Parathyroid adenoma (tissue), 2 donors: Measurements from ENCODE around the gene KRTAP2-3.

Experiments
- H2AFZ ChIP-seq: fragments of 300-600 bp; sonication (generic); one replicate; pipeline ENCODE4 v1.7.0; 2017; ENCODE audit warnings: antibody characterized with exemption, mild to moderate bottlenecking
- H3K27ac ChIP-seq: fragments of 300-600 bp; sonication (generic); one replicate; pipeline ENCODE4 v1.7.0; 2017
- H3K27me3 ChIP-seq: fragments of 300-600 bp; sonication (generic); one replicate; pipeline ENCODE4 v1.7.0; 2017; ENCODE audit warnings: low read length; ENCODE audit not compliant: control insufficient read depth, insufficient read depth
- H3K36me3 ChIP-seq: fragments of 300-600 bp; sonication (generic); one replicate; pipeline ENCODE4 v1.7.0; 2017; ENCODE audit warnings: low read length; ENCODE audit not compliant: control insufficient read depth, insufficient read depth
- H3K4me1 ChIP-seq: fragments of 300-600 bp; sonication (generic); one replicate; pipeline ENCODE4 v1.7.0; 2017; ENCODE audit warnings: control low read depth
- H3K4me2 ChIP-seq: fragments of 300-600 bp; sonication (generic); one replicate; pipeline ENCODE4 v1.7.0; 2017; ENCODE audit warnings: low read length
- H3K4me3 ChIP-seq: fragments of 300-600 bp; sonication (generic); one replicate; pipeline ENCODE4 v1.7.0; 2017; ENCODE audit warnings: low read depth, low read length
- H3K79me2 ChIP-seq: fragments of 300-600 bp; sonication (generic); one replicate; pipeline ENCODE4 v1.7.0; 2017; ENCODE audit warnings: control low read depth
- H3K9ac ChIP-seq: fragments of 300-600 bp; sonication (generic); one replicate; pipeline ENCODE4 v1.7.0; 2017; ENCODE audit warnings: mild to moderate bottlenecking
- H3K9me3 ChIP-seq: fragments of 300-600 bp; sonication (generic); one replicate; pipeline ENCODE4 v1.7.0; 2017; ENCODE audit warnings: low read length; ENCODE audit not compliant: control insufficient read depth
- TF ChIP-seq, protein P1 (sequence below): fragments of 300-600 bp; sonication (generic); IDR thresholded peaks from one replicate; pipeline ENCODE4 v1.7.0; 2017; ENCODE audit warnings: antibody characterized with exemption, mild to moderate bottlenecking
- donor health status: primary hyperparathyroidism.

Gene KRTAP2-3

GRCh38 chr17:41012326-41013120 is 47.4 kb downstream of the KRTAP2-3 start:
- H3K4me2 ChIP-seq = no peak overlapping the region
- H3K79me2 ChIP-seq = no peaks in the 10 kb centered on the region
- H3K27ac ChIP-seq = no peak overlapping the region
- no peak overlapping the region for H3K9ac ChIP-seq
- H3K27me3 ChIP-seq = no peaks in the 10 kb centered on the region
- no peaks in the 10 kb centered on the region for H3K4me1 ChIP-seq
- no peak overlapping the region for H2AFZ ChIP-seq
- no peaks in the 10 kb centered on the region for H3K9me3 ChIP-seq
- no peaks in the 10 kb centered on the region for H3K36me3 ChIP-seq
- no peak overlapping the region for H3K4me3 ChIP-seq
- TF ChIP-seq, protein P1, sequence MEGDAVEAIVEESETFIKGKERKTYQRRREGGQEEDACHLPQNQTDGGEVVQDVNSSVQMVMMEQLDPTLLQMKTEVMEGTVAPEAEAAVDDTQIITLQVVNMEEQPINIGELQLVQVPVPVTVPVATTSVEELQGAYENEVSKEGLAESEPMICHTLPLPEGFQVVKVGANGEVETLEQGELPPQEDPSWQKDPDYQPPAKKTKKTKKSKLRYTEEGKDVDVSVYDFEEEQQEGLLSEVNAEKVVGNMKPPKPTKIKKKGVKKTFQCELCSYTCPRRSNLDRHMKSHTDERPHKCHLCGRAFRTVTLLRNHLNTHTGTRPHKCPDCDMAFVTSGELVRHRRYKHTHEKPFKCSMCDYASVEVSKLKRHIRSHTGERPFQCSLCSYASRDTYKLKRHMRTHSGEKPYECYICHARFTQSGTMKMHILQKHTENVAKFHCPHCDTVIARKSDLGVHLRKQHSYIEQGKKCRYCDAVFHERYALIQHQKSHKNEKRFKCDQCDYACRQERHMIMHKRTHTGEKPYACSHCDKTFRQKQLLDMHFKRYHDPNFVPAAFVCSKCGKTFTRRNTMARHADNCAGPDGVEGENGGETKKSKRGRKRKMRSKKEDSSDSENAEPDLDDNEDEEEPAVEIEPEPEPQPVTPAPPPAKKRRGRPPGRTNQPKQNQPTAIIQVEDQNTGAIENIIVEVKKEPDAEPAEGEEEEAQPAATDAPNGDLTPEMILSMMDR = no peak

DNA sequence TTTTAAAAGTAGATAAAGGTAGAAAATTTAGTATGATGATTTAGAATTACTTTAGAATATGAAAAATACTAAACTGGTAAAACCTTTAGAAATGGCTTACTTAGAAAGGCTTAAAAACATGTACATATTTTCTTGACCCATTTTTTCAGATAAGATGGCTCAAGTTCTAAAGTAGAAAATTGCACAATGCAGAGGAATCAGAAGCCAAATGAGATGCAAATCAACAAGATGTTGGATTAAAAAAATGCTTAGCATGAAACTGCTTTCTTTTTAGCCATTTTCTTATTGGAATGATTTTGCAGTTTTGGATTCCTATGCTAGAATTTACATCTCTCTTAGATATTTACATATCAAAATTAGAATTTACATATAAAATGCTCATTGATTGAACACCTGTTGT is 49.5 kb downstream of the KRTAP2-3 start:
- Histone ChIP-seq H3K9me3 (no peaks in the 10 kb centered on the region), H3K27ac (no peak overlapping the region), H3K27me3 (no peaks in the 10 kb centered on the region), H3K9ac (no peak overlapping the region), H2AFZ (no peak overlapping the region), H3K79me2 (no peaks in the 10 kb centered on the region), H3K4me2 (no peak overlapping the region), H3K36me3 (no peaks in the 10 kb centered on the region), H3K4me3 (no peak overlapping the region), H3K4me1 (no peaks in the 10 kb centered on the region)
- TF ChIP-seq, protein P1 = no peak

DNA sequence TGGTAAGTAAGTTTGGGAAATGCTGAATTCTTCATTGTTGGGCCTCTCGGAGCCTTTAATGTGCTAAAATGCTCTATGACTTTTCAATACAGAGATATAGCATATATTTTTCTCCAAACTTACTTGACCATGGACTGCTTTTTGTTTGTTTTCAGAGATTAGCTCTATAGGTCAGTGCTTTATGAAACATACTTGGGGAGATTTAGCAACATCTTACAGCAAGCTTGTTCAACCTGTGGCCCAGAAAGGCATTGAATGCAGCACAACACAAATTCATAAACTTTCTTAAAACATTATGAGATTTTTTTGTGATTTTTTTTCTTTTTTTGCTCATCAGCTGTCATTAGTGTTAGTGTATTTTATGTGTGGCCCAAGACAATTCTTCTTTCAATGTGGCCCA is 50.0 kb downstream of the KRTAP2-3 start:
- H3K79me2 ChIP-seq = no peaks in the 10 kb centered on the region
- H2AFZ ChIP-seq = no peak overlapping the region
- no peaks in the 10 kb centered on the region for H3K27me3 ChIP-seq
- H3K9ac ChIP-seq = no peak overlapping the region
- no peaks in the 10 kb centered on the region for H3K36me3 ChIP-seq
- H3K9me3 ChIP-seq = no peaks in the 10 kb centered on the region
- no peak overlapping the region for H3K4me2 ChIP-seq
- H3K4me3 ChIP-seq = no peak overlapping the region
- H3K27ac ChIP-seq = no peak overlapping the region
- TF ChIP-seq, protein P1 = no peak
- no peaks in the 10 kb centered on the region for H3K4me1 ChIP-seq

- H2AFZ ChIP-seq = no peak overlapping the region
- H3K4me1 ChIP-seq = no peaks in the 10 kb centered on the region
- H3K36me3 ChIP-seq = no peaks in the 10 kb centered on the region
- H3K4me2 ChIP-seq = no peak overlapping the region
- no peaks in the 10 kb centered on the region for H3K27me3 ChIP-seq
- no peaks in the 10 kb centered on the region for H3K79me2 ChIP-seq
- H3K4me3 ChIP-seq = no peak overlapping the region
- TF ChIP-seq, protein P1 = no peak
- H3K9me3 ChIP-seq = no peaks in the 10 kb centered on the region
- no peak overlapping the region for H3K9ac ChIP-seq
- no peak overlapping the region for H3K27ac ChIP-seq
Measured at GRCh38 chr17:41009301-41009760, 50.6 kb downstream of the KRTAP2-3 start.
